ENCODE measurements around the gene RIPK3.

GRCh38 chr14:24378327-24378726 lies 38.5 kb upstream of the RIPK3 start:
- TF ChIP-seq CTCF (IDR thresholded peaks at IDR 0.05): no peak
- TF ChIP-seq POLR2A (IDR thresholded peaks at IDR 0.05): no peak
